Erythroblast (primary cell): Measurements from ENCODE around the gene ARHGAP26.

ENCODE experiments used
- DNase-seq, 2 experiments: peaks; one replicate each; lab custom pipeline; 2025; lab: John Stamatoyannopoulos, UW
- GATA1 ChIP-seq: IDR thresholded peaks from 2 replicates; pipeline ENCODE4 v1.6.1; 2011; ENCODE audit warnings: low read depth, mild to moderate bottlenecking, control low read depth, low read length, moderate library complexity
- POLR2A ChIP-seq: IDR thresholded peaks from 2 replicates; pipeline ENCODE4 v1.6.1; 2011; ENCODE audit warnings: mild to moderate bottlenecking, low read length

ARHGAP26 gene

GRCh38 chr5:143207563-143208364, 437.6 kb downstream of the ARHGAP26 start:
- DNase-seq, result peak; percentile 82 to 93
- TF ChIP-seq GATA1 (no peak), POLR2A (peak; percentile 46)

GRCh38 chr5:143208365-143208641, 438.1 kb downstream of the ARHGAP26 start:
- TF ChIP-seq GATA1, result no peak
- TF ChIP-seq POLR2A, result no peak
- DNase-seq, result no peak

GRCh38 chr5:143208781-143209510, 438.8 kb downstream of the ARHGAP26 start:
- DNase-seq, result peak; percentile 40 to 45
- TF ChIP-seq POLR2A, result no peak
- no peak for TF ChIP-seq GATA1

- no peak for TF ChIP-seq GATA1
- TF ChIP-seq POLR2A, result no peak
- DNase-seq, result no peak
Measured at GRCh38 chr5:143209881-143210395, 439.8 kb downstream of the ARHGAP26 start.

- TF ChIP-seq POLR2A, result no peak
- DNase-seq, result no peak
Measured at GRCh38 chr5:143210576-143210975, 440.4 kb downstream of the ARHGAP26 start.

- no peak for TF ChIP-seq POLR2A
- no peak for TF ChIP-seq GATA1
Measured at GRCh38 chr5:143212261-143212660, 442.1 kb downstream of the ARHGAP26 start.

GRCh38 chr5:143213231-143213850, 443.2 kb downstream of the ARHGAP26 start:
- no peak for DNase-seq
- no peak for TF ChIP-seq POLR2A
- TF ChIP-seq GATA1, result no peak

More at GRCh38 chr5:143212261-143212660, 442.1 kb downstream of the ARHGAP26 start:
- no peak for DNase-seq

- DNase-seq, result peak; percentile 10 to 19
- no peak for TF ChIP-seq POLR2A
- no peak for TF ChIP-seq GATA1
Measured at GRCh38 chr5:143213851-143214363, 443.7 kb downstream of the ARHGAP26 start.

GRCh38 chr5:143214458-143214857, 444.3 kb downstream of the ARHGAP26 start:
- DNase-seq, result no peak
- no peak for TF ChIP-seq GATA1
- no peak for TF ChIP-seq POLR2A

GRCh38 chr5:143214890-143215289, 444.7 kb downstream of the ARHGAP26 start:
- no peak for TF ChIP-seq POLR2A
- no peak for TF ChIP-seq GATA1

GRCh38 chr5:143215690-143216089, 445.5 kb downstream of the ARHGAP26 start:
- TF ChIP-seq POLR2A (no peak), GATA1 (no peak)
- no peak for DNase-seq

More at GRCh38 chr5:143214890-143215289, 444.7 kb downstream of the ARHGAP26 start:
- no peak for DNase-seq

GRCh38 chr5:143216211-143216610, 446.0 kb downstream of the ARHGAP26 start:
- no peak for DNase-seq
- TF ChIP-seq GATA1, result no peak
- no peak for TF ChIP-seq POLR2A

GRCh38 chr5:143217065-143217803, 447.1 kb downstream of the ARHGAP26 start:
- TF ChIP-seq POLR2A (no peak), GATA1 (no peak)
- peak in 1 of 2 experiments; percentile 14 for DNase-seq

GRCh38 chr5:143217804-143218160, 447.6 kb downstream of the ARHGAP26 start:
- DNase-seq, result no peak
- TF ChIP-seq POLR2A (no peak), GATA1 (no peak)
